GM06990 (cell line): Measurements from ENCODE around the gene MYO1D.

ENCODE experiments used
- DNase-seq: peaks from one replicate; pipeline ENCODE4 v3.0.0-alpha.2; 2011; ENCODE audit not compliant: insufficient read length; ENCODE audit errors: extremely low read depth
- H3K27me3 ChIP-seq: replicated peaks from 2 replicates; pipeline ENCODE4 v1.6.0; 2011; ENCODE audit warnings: low read length; ENCODE audit not compliant: control insufficient read depth, insufficient read depth
- H3K36me3 ChIP-seq: 2 replicates; pipeline ENCODE4 v1.5.1; 2011; ENCODE audit warnings: low read length; ENCODE audit not compliant: control insufficient read depth, insufficient read depth
- H3K4me3 ChIP-seq: replicated peaks from 2 replicates; pipeline ENCODE4 v1.5.1; 2011; ENCODE audit warnings: low read depth, mild to moderate bottlenecking, control low read depth, low read length
- CTCF ChIP-seq: IDR thresholded peaks from 2 replicates; pipeline ENCODE4 v1.5.1; 2011; ENCODE audit warnings: low read length, control low read depth, mild to moderate bottlenecking, inconsistent platforms; ENCODE audit not compliant: insufficient read depth, poor library complexity, severe bottlenecking

MYO1D gene

GRCh38 chr17:32870969-32871368 lies 6.0 kb downstream of the MYO1D start:
- no peak overlapping the region for H3K4me3 ChIP-seq
- TF ChIP-seq CTCF = no peak
- no peak for DNase-seq
- H3K27me3 ChIP-seq = no peaks in the 10 kb centered on the region; the same call in 1 of the 2 replicates
- H3K36me3 ChIP-seq = no peaks in the 10 kb centered on the region; the same call in 1 of the 2 replicates

- Histone ChIP-seq H3K36me3 (no peaks in the 10 kb centered on the region; the same call in 1 of the 2 replicates), H3K27me3 (no peaks in the 10 kb centered on the region; the same call in 1 of the 2 replicates), H3K4me3 (no peak overlapping the region)
- no peak for TF ChIP-seq CTCF
- no peak for DNase-seq
Observed at GRCh38 chr17:32870027-32870670, 6.8 kb downstream of the MYO1D start.

- Histone ChIP-seq H3K4me3 (no peak overlapping the region), H3K36me3 (no peaks in the 10 kb centered on the region; the same call in 1 of the 2 replicates), H3K27me3 (no peaks in the 10 kb centered on the region; the same call in 1 of the 2 replicates)
- TF ChIP-seq CTCF = no peak
- DNase-seq = no peak
Observed at GRCh38 chr17:32869345-32870026, 7.4 kb downstream of the MYO1D start.

GRCh38 chr17:32865141-32865540 lies 11.8 kb downstream of the MYO1D start:
- no peak for DNase-seq
- no peaks in the 10 kb centered on the region for H3K36me3 ChIP-seq
- H3K4me3 ChIP-seq = no peak overlapping the region
- H3K27me3 ChIP-seq = no peaks in the 10 kb centered on the region; the same call in 1 of the 2 replicates
- TF ChIP-seq CTCF = no peak

- H3K36me3 ChIP-seq = no peaks in the 10 kb centered on the region
Observed at GRCh38 chr17:32863559-32863958, 13.4 kb downstream of the MYO1D start.

More at GRCh38 chr17:32863559-32863958, 13.4 kb downstream of the MYO1D start:
- no peaks in the 10 kb centered on the region for H3K27me3 ChIP-seq
- DNase-seq = no peak
- no peak overlapping the region for H3K4me3 ChIP-seq
- TF ChIP-seq CTCF = no peak
